ENCODE measurements around the gene DHPS. TPM values are rescaled to one million over a fixed set of nuclear protein-coding genes. Genes with fewer than 3 reads are reported as not detected.

DHPS gene
- total and polyA plus RNA-seq, 2 of the 4 experiments (the other 2 are of a cell fraction), result 82.8 to 85.0 TPM

- Histone ChIP-seq H2AK9ac (replicated peaks; ENCODE audit: low read depth, low read length, poor library complexity) (no peak overlapping the region), H3K27ac (ENCODE audit: insufficient read depth, low read length) (no peak overlapping the region), H3K9me1 (ENCODE audit: insufficient read depth, low read length) (no peaks in the 10 kb centered on the region), H3K9me3 (ENCODE audit: control insufficient read depth, insufficient read depth, low read length) (no peaks in the 10 kb centered on the region), H3K4me2 (ENCODE audit: low read depth, low read length) (no peak overlapping the region), H3K4me1 (ENCODE audit: control insufficient read depth, insufficient read depth, low read length) (no peaks in the 10 kb centered on the region), H2AFZ (replicated peaks; ENCODE audit: low read length, poor library complexity) (peak overlapping the region; percentile 21), H2BK5ac (ENCODE audit: low read depth, low read length, poor library complexity, severe bottlenecking) (no peak overlapping the region), H2BK120ac (ENCODE audit: low read depth, low read length) (no peak overlapping the region), H4K91ac (ENCODE audit: insufficient read depth, low read depth, low read length) (no peak overlapping the region), H3K27me3 (ENCODE audit: control insufficient read depth, insufficient read depth, low read length) (no peaks in the 10 kb centered on the region), H2BK15ac (ENCODE audit: low read depth, low read length) (no peak overlapping the region), H3K4me3 (ENCODE audit: insufficient read depth, low read depth, low read length) (no peak overlapping the region), H3K9ac (ENCODE audit: low read depth, low read length) (no peak overlapping the region), H2BK20ac (ENCODE audit: low read depth, low read length) (no peak overlapping the region), H3K36me3 (ENCODE audit: control insufficient read depth, insufficient read depth, low read length) (peaks cover 76% of the 10 kb centered on the region), H2AK5ac (ENCODE audit: low read depth, low read length) (no peak overlapping the region), H4K5ac (ENCODE audit: low read depth, low read length) (no peak overlapping the region), H4K8ac (ENCODE audit: low read depth in 2 of 2, low read length in 2 of 2) (no peak overlapping the region), H3K23ac (ENCODE audit: low read depth, low read length) (no peak overlapping the region), H3K79me1 (ENCODE audit: low read depth in 1 of 2, low read length in 2 of 2) (peaks cover 15 to 30% of the 10 kb centered on the region in 2 experiments), H4K20me1 (ENCODE audit: insufficient read depth, low read length) (peaks cover 18% of the 10 kb centered on the region), H3K18ac (ENCODE audit: low read depth, low read length) (no peak overlapping the region), H3K56ac (ENCODE audit: extremely low read depth, insufficient read depth, low read length) (no peak overlapping the region), H3K4ac (ENCODE audit: low read depth, low read length) (no peak overlapping the region), H3K14ac (replicated peaks; ENCODE audit: low read depth, low read length) (no peak overlapping the region)
- TF ChIP-seq NFE2L2 (IDR thresholded peaks at IDR 0.05; ENCODE audit: low read depth, low read length), result no peak
- TF ChIP-seq CHD1 (IDR thresholded peaks at IDR 0.05; ENCODE audit: low read depth, low read length), result no peak
- TF ChIP-seq RAD21 (IDR thresholded peaks at IDR 0.05; ENCODE audit: low read length), result no peak
- no peak for TF ChIP-seq MAFK (IDR thresholded peaks at IDR 0.05; ENCODE audit: low read depth, low read length)
- no peak for TF ChIP-seq RFX5 (IDR thresholded peaks at IDR 0.05; ENCODE audit: low read depth, low read length)
- TF ChIP-seq BHLHE40 (IDR thresholded peaks at IDR 0.05; ENCODE audit: low read depth, low read length), result no peak
- ChIA-PET POLR2A (ENCODE audit: unreplicated experiment) (no interaction called here), CTCF (no interaction called here)
- ATAC-seq (ENCODE audit: low read depth) (no peak), DNase-seq (no peak)
- no TSS peak for BruUV-seq (replicated peaks)
- dilution Hi-C loops (cut with HindIII; ENCODE audit: low sequenced_read_pairs, unreplicated experiment), result no loop called here
- in situ Hi-C loops (cut with MboI; ENCODE audit: low sequenced_read_pairs), result no loop called here
- intact Hi-C loops (cut with micrococcal nuclease), result no loop called here
- 98% methylated on average over 7 of the region's 13 CpGs; no CpG with 5 or more reads in 1 of the 2 experiments for WGBS, 2 experiments (ENCODE audit: extremely low coverage in 2 of 2, insufficient read length in 1 of 2)
These were observed 24.6 kb upstream of the DHPS start for GRCh38 chr19:12706332-12706718.
